ENCODE data around the gene RBMS2.

GRCh38 chr12:56537546-56537945 lies 15.9 kb downstream of the RBMS2 start:
- TF ChIP-seq CSDC2 (CRISPR knock-in tag; IDR thresholded peaks at IDR 0.05) (no peak), RARB (CRISPR knock-in tag; IDR thresholded peaks at IDR 0.05) (no peak), CREB5 (CRISPR knock-in tag; IDR thresholded peaks at IDR 0.05; ENCODE audit: low read depth) (no peak), ISL1 (CRISPR knock-in tag; IDR thresholded peaks at IDR 0.05) (no peak), PPARA (CRISPR knock-in tag; IDR thresholded peaks at IDR 0.05; ENCODE audit: borderline replicate concordance) (no peak), ZFP3 (CRISPR knock-in tag; IDR thresholded peaks at IDR 0.05) (no peak), ZNF8 (CRISPR knock-in tag; IDR thresholded peaks at IDR 0.05) (no peak), PATZ1 (CRISPR knock-in tag; IDR thresholded peaks at IDR 0.05; ENCODE audit: borderline replicate concordance) (no peak), GLIS3 (CRISPR knock-in tag; IDR thresholded peaks at IDR 0.05) (no peak), SNAI2 (CRISPR knock-in tag; IDR thresholded peaks at IDR 0.05) (no peak)
